ENCODE data around the gene ZNF618.

The ZNF618 gene

GRCh38 chr9:113943112-113944009 lies 67.3 kb downstream of the ZNF618 start:
- Histone ChIP-seq H4K20me1 (ENCODE audit: insufficient read depth, low read length) (no peaks in the 10 kb centered on the region), H3K4me2 (ENCODE audit: insufficient read depth, low read length) (no peak overlapping the region), H3K4me3 (ENCODE audit: low read depth in 1 of 2, low read length in 2 of 2) (no peak overlapping the region), H2AFZ (ENCODE audit: low read depth, low read length) (no peak overlapping the region), H3K4me1 (ENCODE audit: insufficient read depth, low read length) (no peaks in the 10 kb centered on the region), H3K79me2 (ENCODE audit: insufficient read depth, low read length) (no peaks in the 10 kb centered on the region), H3K36me3 (ENCODE audit: insufficient read depth, low read length) (no peaks in the 10 kb centered on the region), H3K9me3 (ENCODE audit: insufficient read depth, low read length, severe bottlenecking) (no peaks in the 10 kb centered on the region), H3K27ac (ENCODE audit: low read length) (no peak overlapping the region), H3K27me3 (ENCODE audit: insufficient read depth, low read length, poor library complexity) (no peaks in the 10 kb centered on the region), H3K9ac (ENCODE audit: low read depth, low read length) (no peak overlapping the region)
- ATAC-seq (ENCODE audit: insufficient read depth, low read depth) (no peak), DNase-seq (no peak)
- TF ChIP-seq EZH2 (IDR thresholded peaks at IDR 0.05; ENCODE audit: borderline replicate concordance, low read depth, low read length, severe bottlenecking), result no peak
- TF ChIP-seq CTCF (IDR thresholded peaks at IDR 0.05; ENCODE audit: borderline replicate concordance, extremely low read depth, low read length, poor library complexity, severe bottlenecking), result no peak

- H3K79me2 ChIP-seq (ENCODE audit: insufficient read depth, low read length), result no peaks in the 10 kb centered on the region
- H3K36me3 ChIP-seq (ENCODE audit: insufficient read depth, low read length), result no peaks in the 10 kb centered on the region
- no peak overlapping the region for H3K27ac ChIP-seq (ENCODE audit: low read length)
- H3K4me1 ChIP-seq (ENCODE audit: insufficient read depth, low read length), result no peaks in the 10 kb centered on the region
- no peaks in the 10 kb centered on the region for H4K20me1 ChIP-seq (ENCODE audit: insufficient read depth, low read length)
- no peak overlapping the region for H2AFZ ChIP-seq (ENCODE audit: low read depth, low read length)
- no peak overlapping the region for H3K4me3 ChIP-seq (ENCODE audit: low read depth in 1 of 2, low read length in 2 of 2)
- ATAC-seq (ENCODE audit: insufficient read depth, low read depth) (no peak), DNase-seq (no peak)
- TF ChIP-seq EZH2 (IDR thresholded peaks at IDR 0.05; ENCODE audit: borderline replicate concordance, low read depth, low read length, severe bottlenecking), result no peak
- TF ChIP-seq CTCF (IDR thresholded peaks at IDR 0.05; ENCODE audit: borderline replicate concordance, extremely low read depth, low read length, poor library complexity, severe bottlenecking), result no peak
- H3K4me2 ChIP-seq (ENCODE audit: insufficient read depth, low read length), result no peak overlapping the region
- no peak overlapping the region for H3K9ac ChIP-seq (ENCODE audit: low read depth, low read length)
- H3K27me3 ChIP-seq (ENCODE audit: insufficient read depth, low read length, poor library complexity), result no peaks in the 10 kb centered on the region
- no peaks in the 10 kb centered on the region for H3K9me3 ChIP-seq (ENCODE audit: insufficient read depth, low read length, severe bottlenecking)
These were observed 69.7 kb downstream of the ZNF618 start for GRCh38 chr9:113945784-113946183.

GRCh38 chr9:113946496-113947115 lies 70.5 kb downstream of the ZNF618 start:
- DNase-seq (no peak), ATAC-seq (ENCODE audit: insufficient read depth, low read depth) (no peak)
- no peak overlapping the region for H3K4me2 ChIP-seq (ENCODE audit: insufficient read depth, low read length)
- no peaks in the 10 kb centered on the region for H3K79me2 ChIP-seq (ENCODE audit: insufficient read depth, low read length)
- no peak overlapping the region for H3K9ac ChIP-seq (ENCODE audit: low read depth, low read length)
- no peaks in the 10 kb centered on the region for H3K4me1 ChIP-seq (ENCODE audit: insufficient read depth, low read length)
- no peaks in the 10 kb centered on the region for H4K20me1 ChIP-seq (ENCODE audit: insufficient read depth, low read length)
- H3K36me3 ChIP-seq (ENCODE audit: insufficient read depth, low read length), result no peaks in the 10 kb centered on the region
- TF ChIP-seq EZH2 (IDR thresholded peaks at IDR 0.05; ENCODE audit: borderline replicate concordance, low read depth, low read length, severe bottlenecking) (no peak), CTCF (IDR thresholded peaks at IDR 0.05; ENCODE audit: borderline replicate concordance, extremely low read depth, low read length, poor library complexity, severe bottlenecking) (no peak)
- no peak overlapping the region for H3K27ac ChIP-seq (ENCODE audit: low read length)
- no peak overlapping the region for H2AFZ ChIP-seq (ENCODE audit: low read depth, low read length)
- no peaks in the 10 kb centered on the region for H3K9me3 ChIP-seq (ENCODE audit: insufficient read depth, low read length, severe bottlenecking)
- H3K4me3 ChIP-seq (ENCODE audit: low read depth in 1 of 2, low read length in 2 of 2), result no peak overlapping the region
- no peaks in the 10 kb centered on the region for H3K27me3 ChIP-seq (ENCODE audit: insufficient read depth, low read length, poor library complexity)
